Head of caudate nucleus (tissue), 42 donors: ENCODE data around the gene LRP3.
"Not testable (repeated sequence)": the region's sequence is repeated elsewhere in the genome, so short reads cannot be mapped to it uniquely, and the experiment has no call there.

ENCODE experiments used
- DNase-seq, 42 donors: peaks; one replicate each; pipeline versions ENCODE4 v3.0.0 to v3.0.0-alpha.2; 2020 to 2021; ENCODE audit warnings: mixed read lengths in 7 of 42
- intact Hi-C: fragments of 100-400 bp; cut with DNase I; formaldehyde crosslinking; loops from one replicate; pipeline ENCODE4 v1.15.0; 2022

The LRP3 gene

DNA sequence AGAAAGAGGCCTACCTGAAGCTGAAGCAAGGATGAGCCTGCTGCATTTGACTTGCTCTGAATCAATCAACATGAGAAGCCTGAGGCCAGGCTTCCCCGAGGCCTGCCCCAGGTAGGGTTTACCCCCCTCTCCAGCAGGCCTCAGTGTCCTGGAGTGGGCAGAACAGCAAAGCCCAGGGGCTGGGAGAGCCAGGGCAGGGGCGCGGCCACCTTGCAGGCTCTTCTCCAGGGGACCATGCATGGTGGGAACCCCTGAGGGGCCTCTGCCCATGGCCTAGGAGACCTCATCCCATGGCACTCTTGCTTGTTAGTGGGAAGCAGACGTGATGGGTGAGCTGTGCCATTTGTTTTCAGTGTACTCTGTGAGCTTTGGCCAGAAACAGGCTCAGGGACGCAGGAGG, 19.9 kb upstream of the LRP3 start:
- DNase-seq = peak in 1 of 42 donors; percentile 7
- intact Hi-C loops = loop anchor here (10.0 kb wide), 1 partner anchor 199 kb away; the partner anchor contains the start of genes CEP89 and FAAP24

DNA sequence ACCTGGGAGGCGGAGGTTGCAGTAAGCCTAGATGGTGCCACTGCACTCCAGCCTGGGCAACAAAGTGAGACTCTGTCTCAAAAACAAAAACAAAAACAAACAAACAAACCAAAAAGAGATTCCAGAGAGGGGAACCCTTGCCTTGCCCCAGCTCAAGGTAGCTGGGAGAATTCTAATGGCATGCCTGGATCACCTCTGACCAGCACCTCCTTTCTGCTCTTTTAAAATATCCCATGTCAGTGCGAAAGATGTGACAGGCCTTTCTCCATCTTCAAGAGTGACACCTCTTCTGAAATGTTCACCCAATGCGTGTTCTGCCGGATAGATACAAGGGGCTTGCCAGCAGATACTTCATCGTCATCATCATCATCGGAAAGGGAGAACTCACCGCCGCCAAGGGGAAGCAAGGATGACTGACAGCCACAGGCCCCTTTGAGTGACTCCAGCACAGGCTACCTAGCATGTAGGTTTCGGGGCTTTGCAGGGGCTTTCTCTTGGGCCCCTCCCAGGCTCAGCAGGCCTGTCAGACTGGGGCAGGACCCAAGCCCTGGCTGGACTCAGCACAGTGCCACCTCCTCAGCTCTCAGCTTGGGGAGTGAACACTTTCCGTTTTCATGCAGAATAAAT, 18.9 kb upstream of the LRP3 start:
- intact Hi-C loops = loop anchor here (10.0 kb wide), 1 partner anchor 200 kb away; the partner anchor contains the start of genes CEP89 and FAAP24
- DNase-seq = peak in 2 of 42 donors; percentile 27 to 33

DNA sequence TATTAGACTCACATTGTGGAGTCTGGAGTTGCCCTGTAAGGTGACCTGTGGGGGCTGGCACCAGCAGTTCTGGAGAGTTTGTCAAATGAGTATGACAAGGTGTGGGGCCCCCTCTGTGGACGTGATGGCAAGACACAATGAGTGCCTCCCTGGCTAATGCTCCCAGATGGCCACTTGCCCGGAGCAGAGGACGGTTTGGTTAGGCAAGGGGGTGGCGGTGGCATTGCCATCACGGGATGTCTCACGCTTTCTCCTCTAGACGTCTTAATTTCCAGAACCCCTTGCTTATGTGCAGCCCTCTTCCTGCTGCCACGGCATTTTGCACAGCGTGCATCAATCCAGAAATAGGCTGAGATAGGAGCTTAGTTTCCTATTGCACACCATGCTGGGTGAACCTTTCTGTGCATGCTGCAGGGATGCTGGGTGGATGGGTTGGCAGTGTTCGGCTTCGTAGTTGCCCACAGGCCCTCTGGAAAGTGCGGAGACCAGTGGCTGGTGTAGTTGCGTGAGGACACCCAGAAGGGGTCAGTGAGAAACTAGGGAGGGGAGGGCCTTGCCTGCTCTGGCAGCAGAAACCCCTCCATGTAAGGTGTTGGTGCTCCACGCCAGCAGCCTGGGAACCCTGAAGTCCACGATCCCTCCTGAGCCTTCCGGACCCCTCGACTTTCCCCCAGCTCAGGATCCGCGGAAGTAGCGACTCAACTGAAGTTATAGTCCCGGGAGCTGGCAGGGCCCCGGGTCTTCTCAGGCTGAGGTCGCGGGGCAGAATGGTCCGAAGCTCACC, 18.1 kb upstream of the LRP3 start:
- peak in 20 of 42 donors; percentile 10 to 56 (median 30) for DNase-seq
- intact Hi-C loops = loop anchor here (10.0 kb wide), 1 partner anchor 201 kb away; the partner anchor contains the start of genes CEP89 and FAAP24

DNA sequence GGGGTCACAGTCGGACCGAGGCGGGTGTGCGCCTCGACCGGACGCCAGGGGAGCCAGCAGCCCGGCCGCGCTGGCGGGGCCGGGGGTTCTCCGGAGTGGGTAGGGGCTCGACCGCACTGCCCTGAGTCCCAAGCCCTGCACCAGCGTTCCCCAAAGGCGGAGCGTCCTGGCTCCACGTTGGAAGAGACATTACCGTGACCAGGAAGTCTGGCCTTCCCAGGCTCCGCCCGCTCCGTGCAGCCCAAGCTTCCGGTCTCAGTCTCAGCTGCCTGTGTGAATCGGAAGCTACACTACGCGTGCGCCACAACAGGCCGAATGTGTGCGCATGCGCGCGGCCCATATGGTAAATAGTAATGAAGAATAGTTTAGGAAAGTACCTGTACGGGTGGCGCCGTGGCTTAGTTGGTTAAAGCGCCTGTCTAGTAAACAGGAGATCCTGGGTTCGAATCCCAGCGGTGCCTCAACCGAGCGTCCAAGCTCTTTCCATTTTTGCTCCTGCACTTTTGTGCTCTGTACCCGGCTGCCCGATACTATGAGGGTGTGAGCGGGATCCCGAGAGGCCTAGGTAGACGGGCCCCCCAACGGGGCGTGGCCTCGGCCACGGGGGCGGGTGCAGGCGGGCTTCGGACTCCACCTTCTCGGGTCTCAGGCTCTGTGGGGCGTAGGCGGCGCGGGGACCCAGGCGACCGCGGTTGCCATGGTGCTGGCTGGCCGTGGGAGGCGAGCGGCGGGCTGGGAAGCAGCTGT, 17.3 kb upstream of the LRP3 start:
- intact Hi-C loops = loop anchor here (10.0 kb wide), 1 partner anchor 202 kb away; the partner anchor contains the start of genes CEP89 and FAAP24
- peak; percentile 87 to 97 (median 93) for DNase-seq

DNA sequence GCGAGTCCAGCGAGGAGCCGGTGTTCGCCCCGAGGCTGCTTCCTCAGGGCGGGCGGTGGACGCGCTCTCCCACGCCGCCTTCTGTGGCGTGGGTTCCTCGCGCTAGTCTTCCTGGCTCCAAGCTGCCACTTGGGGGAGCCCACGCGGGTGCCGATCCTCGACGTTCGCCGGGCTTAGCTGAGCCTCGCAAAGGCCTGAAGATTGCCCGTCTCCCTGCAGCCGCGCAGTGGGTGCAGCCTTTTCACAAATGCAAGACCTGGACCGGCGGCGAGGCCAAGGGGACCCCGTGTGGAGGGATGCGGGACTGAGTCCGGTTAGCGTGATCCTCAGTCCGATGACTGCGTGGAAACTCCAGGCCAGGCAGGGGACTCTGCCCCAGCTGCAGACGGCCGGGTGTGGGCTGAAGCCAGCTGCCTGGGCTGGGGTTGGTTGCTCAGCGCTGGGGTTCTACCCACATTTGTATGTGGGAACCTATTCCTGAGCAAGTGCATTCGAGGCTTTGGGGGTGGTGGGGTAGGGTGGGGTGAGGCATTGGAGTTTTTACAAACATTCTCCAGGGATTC, 16.6 kb upstream of the LRP3 start:
- peak in 11 of 42 donors; percentile 52 to 84 (median 79) for DNase-seq
- intact Hi-C loops = loop anchor here (10.0 kb wide), 1 partner anchor 203 kb away; the partner anchor contains the start of genes CEP89 and FAAP24

DNA sequence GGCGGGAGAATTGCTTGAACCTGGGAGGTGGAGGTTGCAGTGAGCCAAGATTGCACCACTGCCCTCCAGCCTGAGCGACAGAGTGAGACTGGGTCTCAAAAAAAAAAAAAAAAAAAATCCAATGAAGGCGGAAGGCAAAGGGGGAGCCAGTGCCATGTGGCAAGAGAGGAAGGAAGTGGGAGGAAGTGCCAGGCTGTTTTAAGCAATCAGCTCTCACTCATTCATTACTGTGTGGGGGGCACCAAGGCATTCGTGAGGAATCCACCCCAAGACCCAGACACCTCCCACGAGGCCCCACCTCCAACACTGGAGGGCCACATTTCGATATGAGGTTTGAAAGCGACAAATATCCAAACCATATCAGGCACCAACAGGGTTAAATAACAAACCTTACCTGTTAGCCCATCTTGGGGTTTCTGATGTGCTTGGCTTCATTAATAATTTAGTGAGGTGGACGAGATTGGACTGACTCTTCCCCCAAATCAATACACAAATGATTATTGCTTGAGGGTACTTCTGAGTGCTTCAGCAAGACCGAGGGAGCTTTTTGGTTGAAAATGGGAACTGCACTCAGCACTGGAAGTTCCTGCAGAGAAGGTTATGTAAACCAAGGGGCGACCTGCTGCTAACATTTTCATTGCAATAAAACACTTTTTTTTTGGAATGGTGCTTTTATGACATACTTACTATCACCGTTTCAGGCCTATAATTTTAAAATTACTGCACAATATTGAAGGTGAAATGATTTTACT, 7.5 kb upstream of the LRP3 start:
- peak in 4 of 42 donors; percentile 8 to 47 (median 32) for DNase-seq
- intact Hi-C loops = no loop called here

DNA sequence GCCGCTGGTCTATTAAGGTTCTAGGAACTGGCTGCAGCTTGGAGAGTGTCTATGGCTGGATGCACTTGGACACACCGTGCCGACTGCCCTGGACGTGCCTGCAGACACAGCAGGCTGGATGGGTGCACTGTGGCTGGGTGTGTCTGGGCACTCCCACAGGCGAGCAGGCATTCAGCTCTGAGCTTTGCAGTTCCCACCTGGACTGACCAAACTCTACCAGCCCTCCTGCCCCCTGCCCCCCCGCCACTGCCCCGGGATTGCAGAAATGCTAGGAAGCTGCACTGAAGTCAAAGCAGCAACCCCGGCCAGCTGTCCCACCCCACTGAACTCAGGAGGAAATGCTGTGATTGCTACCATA, 7.0 kb upstream of the LRP3 start:
- intact Hi-C loops = no loop called here
- DNase-seq = peak in 1 of 42 donors; percentile 5

DNA sequence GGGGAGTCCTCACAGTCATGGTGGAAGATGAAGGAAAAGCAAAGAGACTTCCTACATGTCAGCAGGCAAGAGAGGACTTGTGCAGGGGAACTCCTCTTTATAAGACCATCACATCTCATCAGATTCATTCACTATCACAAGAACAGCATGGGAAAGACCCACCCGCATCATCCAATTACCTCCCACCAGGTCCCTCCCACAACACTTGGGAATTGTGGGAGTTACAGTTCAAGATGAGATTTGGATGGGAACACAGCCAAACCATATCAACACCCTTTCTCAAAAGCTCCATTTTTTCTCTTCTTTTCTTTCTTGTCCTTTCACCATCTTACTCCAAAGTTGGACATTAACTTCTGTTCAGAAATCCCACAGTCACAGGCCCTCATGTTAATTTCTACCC, 4.7 kb upstream of the LRP3 start:
- DNase-seq = peak in 8 of 42 donors; percentile 3 to 64 (median 39)
- intact Hi-C loops = no loop called here

DNA sequence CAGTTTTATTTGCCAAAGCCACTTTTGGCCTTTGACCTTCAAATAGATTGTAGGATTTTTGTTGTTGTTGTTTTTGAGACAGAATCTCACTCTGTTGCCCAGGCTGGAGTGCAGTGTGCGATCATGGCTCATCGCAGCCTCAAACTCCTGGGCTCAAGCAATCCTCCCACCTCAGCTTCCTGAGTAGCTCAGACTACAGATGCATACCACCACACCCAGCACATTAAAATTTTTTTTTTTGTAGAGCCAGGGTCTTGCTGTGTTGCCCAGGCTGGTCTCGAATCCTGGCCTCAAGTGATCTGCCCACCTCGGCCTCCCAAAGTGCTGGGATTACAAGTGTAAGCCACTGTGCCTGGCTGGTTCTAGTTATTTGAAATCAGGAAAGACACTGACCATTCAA, 3.0 kb upstream of the LRP3 start:
- DNase-seq = peak in 1 of 42 donors; percentile 2
- intact Hi-C loops = not testable (repeated sequence)

DNA sequence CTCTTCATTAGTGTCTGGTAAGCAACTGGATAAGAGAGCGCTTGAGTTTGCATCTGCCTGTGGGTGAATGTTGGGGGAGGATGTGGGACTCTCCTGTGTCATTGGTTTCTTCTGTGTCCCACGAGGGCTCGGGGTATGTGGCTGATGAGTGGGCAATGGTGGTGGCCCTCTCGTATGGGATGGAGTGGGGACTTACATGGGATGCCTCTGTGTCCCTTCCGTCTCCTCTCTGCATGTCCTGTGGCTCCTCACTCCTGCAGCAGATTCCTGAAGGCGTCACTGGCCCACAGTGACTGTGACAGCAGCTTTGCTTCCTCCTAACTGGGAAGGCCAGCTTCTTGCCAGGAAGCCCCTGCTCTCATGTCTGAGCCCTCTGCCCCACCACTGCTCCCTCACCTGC, 2.6 kb upstream of the LRP3 start:
- intact Hi-C loops = no loop called here
- DNase-seq = peak in 2 of 42 donors; percentile 2 to 15

DNA sequence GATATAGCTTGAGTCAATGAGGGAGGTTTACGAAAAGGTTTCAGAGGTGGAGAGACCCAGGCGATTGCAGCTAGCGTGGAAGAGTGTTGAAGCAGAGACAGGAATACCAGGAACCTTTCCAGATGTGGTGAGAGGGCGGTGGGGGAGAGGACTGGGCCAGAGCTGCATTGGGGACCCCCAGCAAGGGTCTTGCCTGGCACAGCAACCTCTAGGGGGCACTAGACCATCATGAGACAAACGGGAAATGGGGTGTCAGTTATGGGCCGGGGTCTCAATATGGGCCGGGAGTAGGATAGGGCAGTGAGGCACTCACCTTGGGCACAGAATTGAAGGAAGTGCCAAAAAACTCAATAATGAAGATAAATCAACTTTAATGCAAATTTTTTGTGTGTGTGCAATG, 2.1 kb upstream of the LRP3 start:
- intact Hi-C loops = no loop called here
- peak in 3 of 42 donors; percentile 2 to 18 (median 3) for DNase-seq

DNA sequence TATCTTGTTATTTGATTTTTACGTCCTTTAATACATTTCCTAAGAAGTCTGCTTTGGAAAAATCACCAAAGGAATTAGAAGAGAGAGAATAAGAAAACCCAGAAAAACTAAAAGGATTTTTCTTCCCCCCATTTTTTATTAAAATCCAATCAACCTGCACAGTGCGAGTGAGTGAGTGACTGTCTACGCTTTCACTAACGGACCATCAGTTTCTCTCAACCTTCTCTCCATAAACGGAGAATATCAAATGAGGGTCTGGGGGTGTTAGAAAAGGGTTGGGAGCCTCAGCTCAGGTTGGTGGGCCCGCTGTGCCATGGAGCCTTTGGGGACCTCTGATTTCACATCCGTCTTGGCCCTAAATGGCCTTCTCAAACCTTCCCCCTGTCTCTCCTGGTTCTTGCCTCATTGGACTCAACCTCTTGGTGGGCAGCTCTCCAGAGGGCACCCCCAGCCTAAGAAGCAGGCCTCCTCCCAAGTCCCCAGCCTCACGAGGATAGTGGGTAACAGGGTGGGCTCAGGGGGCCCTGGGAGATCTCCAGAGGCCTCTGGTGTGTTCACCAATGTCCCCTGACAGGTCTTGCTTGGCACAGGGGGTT, 763 bp upstream of the LRP3 start:
- no peak for DNase-seq
- intact Hi-C loops = no loop called here

DNA sequence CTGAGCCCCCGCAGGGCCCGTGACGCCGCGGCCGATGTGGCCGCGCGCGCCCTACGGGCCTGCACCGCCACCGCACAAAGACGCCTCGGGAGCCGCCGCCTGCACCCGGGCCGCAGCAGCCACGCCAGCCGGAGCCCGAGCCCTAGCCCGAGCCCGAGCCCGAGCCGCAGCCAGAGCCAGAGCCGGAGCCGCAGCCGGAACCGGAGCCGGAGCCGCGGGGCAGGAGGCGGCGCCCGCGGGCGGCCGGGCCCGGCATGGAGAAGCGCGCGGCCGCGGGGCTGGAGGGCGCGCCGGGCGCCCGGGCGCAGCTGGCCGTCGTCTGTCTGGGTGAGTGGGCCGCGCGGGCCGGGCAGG, 379 bp downstream of the LRP3 start:
- intact Hi-C loops = no loop called here
- DNase-seq = peak in 2 of 42 donors; percentile 28 to 46

DNA sequence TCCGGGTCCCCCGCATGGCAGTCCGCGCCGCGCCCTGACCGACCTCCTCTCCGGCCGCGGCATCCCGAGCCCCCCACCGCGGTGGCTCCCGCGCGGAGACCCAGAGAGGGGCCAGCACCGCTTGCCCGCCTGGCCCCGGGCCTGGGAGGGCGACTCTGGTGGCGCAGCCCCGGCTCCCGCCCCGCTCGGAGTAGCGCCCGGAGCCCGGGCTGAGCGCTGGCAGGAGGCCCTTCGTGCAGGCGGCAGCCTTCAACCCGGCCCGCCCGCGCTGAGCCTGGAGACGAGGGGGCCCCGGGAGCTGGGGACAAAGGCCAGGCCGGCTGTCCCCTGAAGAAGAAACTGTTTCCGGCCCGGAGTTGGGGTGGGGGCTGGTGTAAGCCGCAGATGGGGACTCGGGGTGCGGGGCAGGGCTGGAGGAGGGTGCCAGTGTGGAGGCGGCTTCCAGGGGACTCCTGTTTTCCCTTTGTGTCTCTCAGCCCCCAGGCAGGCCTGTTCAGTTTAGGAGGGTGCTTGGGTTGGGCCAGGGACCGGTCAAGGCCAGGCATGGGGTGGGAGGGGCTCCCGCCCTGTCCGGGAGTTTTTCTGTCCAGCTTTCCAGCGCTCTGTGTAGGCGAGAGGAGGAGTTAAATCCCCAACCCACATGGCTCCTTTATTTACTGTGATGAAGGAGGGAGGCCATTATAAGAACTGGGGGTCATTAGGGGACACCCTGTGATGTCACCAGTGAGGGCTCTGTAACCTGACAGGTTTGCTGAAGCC, 935 bp downstream of the LRP3 start:
- intact Hi-C loops = no loop called here
- DNase-seq = peak in 10 of 42 donors; percentile 14 to 51 (median 38)

DNA sequence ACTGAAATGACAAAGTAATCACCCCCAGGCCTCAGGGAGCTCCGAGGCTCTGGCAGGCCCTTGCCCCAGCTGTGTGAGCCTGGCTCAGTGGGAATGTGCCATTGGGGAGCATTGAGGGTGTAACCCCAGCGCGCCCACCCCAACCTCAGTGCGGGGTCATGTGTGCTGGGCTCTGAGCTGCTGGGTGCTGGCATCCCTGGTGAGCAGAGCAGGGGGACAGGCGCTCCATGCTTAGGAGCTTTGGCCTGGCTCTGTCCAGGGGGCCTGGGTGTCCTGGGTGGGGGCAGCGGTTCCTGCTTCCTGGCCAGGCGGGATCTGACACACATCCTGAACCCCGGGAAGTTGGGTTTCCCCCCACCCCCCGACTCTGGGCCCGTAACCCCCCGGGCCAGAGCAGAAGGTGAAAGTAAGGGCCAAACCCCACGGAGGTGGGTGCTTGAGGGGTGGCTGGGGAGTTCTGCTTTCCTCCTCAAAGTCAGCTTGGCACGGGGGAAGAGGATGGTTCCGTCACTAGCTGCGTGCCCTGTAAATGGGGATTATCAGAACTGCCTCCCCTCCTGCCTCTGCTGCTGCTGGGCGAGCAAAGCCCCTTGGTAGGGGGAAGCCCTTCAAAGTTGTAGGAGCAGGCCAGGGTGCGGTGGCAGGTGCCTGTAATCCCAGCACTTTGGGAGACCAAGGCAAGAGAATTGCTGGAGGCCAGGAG, 1.7 kb downstream of the LRP3 start:
- DNase-seq = no peak

DNA sequence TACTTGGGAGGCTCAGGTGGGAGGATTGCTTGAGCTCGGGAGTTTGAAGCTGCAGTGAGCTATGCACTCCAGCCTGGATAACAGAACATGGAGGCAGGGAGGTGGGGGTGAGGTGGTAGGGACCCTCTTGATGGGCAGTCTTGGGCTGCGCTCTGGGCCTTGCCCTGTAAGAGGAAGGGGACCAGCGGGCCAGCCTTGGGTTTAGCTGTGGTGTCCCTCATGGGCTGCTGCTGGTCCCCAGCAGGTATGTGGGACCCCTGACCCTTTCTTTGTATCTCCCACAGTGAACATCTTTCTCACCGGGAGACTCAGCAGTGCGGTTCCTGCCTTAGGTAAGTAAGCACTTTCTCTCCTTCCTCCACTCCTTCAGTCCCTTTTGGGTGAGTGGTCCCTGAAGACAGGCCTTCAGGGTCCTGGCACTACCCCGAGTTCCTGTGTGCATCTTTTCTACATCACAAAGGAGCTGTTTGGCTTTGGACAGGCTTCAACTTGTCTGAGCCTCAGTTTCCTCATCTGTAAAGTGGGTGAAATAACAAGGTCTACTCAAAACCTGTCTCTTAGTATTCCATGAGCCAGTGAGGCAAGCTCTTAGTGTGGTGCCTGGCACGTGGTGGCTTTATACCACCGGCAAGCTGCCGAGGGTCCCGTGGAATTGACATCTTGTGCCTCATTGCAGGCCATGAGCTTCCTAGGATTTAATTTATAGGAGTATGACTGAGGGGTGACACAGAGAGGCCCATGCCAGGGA, 2.5 kb downstream of the LRP3 start:
- intact Hi-C loops = no loop called here
- DNase-seq = no peak

More for the DNA sequence above, 1.7 kb downstream of the LRP3 start:
- intact Hi-C loops = no loop called here
